Measurements from ENCODE around the gene RAMACL. TPM values are rescaled to one million over a fixed set of nuclear protein-coding genes. Genes with fewer than 3 reads are reported as not detected.

The RAMACL gene
- total RNA-seq, 4 donors from 2014 or later = 8.2 to 10.8 (median 9.1) TPM

DNA sequence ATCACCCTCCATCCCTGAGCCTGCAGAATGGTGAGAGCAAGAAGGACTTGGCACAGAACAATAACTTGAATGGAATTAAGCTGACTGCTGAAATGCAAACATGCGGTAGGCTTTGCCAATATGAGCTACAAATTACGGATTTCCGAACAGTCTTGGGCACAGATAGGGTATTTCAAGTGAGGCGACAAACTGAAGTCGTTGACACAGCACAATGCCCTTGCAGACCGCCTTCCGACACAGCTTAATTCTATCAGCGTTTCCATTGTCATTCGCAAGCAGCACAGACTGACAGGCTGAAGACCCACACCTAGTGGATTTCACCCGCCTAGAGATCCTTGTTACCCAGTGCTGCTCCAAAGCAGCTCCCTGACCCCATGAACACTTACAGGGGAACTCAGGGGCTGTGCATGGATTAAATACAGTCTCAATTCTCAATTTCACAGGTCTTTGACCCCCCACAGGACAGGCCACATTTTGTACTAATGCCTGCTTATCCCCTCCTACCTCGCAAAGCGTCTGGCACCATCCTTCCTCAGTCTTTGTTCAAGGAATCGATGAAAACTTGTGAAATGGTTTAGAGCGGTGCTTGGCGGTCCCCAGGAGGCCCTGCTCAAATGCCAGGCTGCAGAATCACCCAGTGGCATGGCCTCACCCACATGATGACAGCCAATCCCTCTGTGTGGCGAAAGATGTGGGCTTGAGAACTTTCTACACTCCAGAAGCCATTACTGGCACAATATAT, 34.6 kb downstream of the RAMACL start:
- Histone ChIP-seq H3K27me3 (no peaks in the 10 kb centered on the region), H3K4me3 (no peak overlapping the region), H3K4me1 (peaks cover 0 to 47% (median 9%) of the 10 kb centered on the region in 4 donors), H3K27ac (no peak overlapping the region), H3K36me3 (peaks cover 0 to 15% (median 0%) of the 10 kb centered on the region in 3 donors), H3K9me3 (no peaks in the 10 kb centered on the region)
- no peak for DNase-seq (ENCODE audit: low spot score in 2 of 2)
- TF ChIP-seq CTCF (IDR thresholded peaks at IDR 0.05) = no peak
- TF ChIP-seq POLR2A (IDR thresholded peaks at IDR 0.05) = no peak
- TF ChIP-seq EP300 (IDR thresholded peaks at IDR 0.05) = no peak
- 81 to 82% methylated on average over 16 of the region's 16 CpGs for WGBS, 2 donors

- Histone ChIP-seq H3K27ac (no peak overlapping the region), H3K36me3 (peaks cover 0 to 43% (median 0%) of the 10 kb centered on the region in 3 donors), H3K4me1 (peaks cover 0 to 9% (median 0%) of the 10 kb centered on the region in 4 donors), H3K27me3 (no peaks in the 10 kb centered on the region), H3K9me3 (no peaks in the 10 kb centered on the region), H3K4me3 (no peak overlapping the region)
- WGBS, 2 donors = 90 to 91% methylated on average over 6 of the region's 6 CpGs
- DNase-seq (ENCODE audit: low spot score in 2 of 2) = no peak
- TF ChIP-seq POLR2A (IDR thresholded peaks at IDR 0.05) = no peak
- TF ChIP-seq EP300 (IDR thresholded peaks at IDR 0.05) = no peak
- TF ChIP-seq CTCF (IDR thresholded peaks at IDR 0.05) = no peak
Observed at GRCh38 chr6:166546653-166547052, 39.8 kb downstream of the RAMACL start.

DNA sequence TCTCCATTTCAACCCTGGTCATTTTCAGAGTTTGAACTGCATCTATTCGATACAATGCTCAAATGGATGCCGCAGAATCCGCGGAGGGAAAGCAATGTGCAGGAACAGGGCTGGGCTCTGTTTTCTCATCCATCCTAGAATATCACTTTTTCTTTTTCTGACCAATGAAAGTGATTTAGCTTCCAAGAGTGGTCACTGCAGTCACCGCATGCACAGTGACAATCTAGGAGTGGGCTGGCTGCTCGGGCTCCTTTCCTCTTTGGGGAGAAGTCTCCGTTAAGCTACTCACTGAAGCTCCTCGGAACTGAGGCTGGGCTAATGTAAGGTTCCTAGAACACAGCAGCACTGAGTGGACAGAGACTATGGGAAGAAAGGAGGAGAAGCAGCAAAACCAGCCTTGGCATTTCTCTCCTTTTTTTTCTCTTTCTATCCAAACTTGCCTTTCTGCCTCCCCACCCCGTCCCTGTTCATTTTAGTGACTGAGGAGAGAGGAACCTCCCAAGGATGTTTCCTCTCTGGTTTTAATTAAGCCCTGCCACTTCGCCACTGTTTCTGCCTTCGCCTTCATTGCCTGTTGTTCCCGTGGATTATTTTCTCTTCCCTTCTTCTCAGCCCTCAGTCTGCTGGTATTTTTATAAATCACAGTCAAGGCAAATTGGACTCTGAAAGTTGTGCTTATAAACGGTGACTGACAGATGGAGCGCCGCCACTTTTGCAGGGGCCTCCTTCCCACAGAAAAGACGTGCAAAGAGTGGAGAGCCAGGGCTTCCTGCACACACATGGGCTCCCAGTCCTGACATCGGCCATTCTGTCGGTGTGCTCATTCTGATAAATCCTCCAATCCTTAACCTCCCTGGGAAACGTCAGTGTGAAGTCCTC, 41.1 kb downstream of the RAMACL start:
- H3K4me3 ChIP-seq = no peak overlapping the region
- H3K27ac ChIP-seq = no peak overlapping the region
- H3K27me3 ChIP-seq = no peaks in the 10 kb centered on the region
- TF ChIP-seq EP300 (IDR thresholded peaks at IDR 0.05) (no peak), CTCF (IDR thresholded peaks at IDR 0.05) (no peak), POLR2A (IDR thresholded peaks at IDR 0.05) (no peak)
- DNase-seq (ENCODE audit: low spot score in 2 of 2) = no peak
- H3K4me1 ChIP-seq = peaks cover 0 to 19% (median 3%) of the 10 kb centered on the region in 4 donors
- no peaks in the 10 kb centered on the region for H3K9me3 ChIP-seq
- WGBS, 2 donors = 86 to 88% methylated on average over 19 of the region's 19 CpGs
- H3K36me3 ChIP-seq = peaks cover 0 to 43% (median 0%) of the 10 kb centered on the region in 3 donors

DNA sequence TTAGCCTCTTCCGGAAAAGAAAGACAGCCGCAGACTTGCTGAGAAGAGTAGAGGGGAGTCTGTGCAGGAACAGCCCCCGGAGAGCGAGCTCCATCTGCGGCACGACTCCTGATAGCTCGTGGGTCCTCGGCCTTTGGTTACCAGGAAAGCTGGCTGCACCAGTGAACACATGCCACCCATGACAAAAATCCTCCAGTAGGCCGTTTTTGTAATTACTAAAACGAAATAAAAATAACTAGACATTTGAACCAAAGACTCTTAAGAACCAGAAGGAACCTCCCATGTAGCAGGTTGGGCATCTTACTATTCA, 42.2 kb downstream of the RAMACL start:
- no peak for TF ChIP-seq CTCF (IDR thresholded peaks at IDR 0.05)
- TF ChIP-seq POLR2A (IDR thresholded peaks at IDR 0.05) = no peak
- TF ChIP-seq EP300 (IDR thresholded peaks at IDR 0.05) = no peak
- Histone ChIP-seq H3K4me3 (no peak overlapping the region), H3K9me3 (no peaks in the 10 kb centered on the region), H3K27me3 (no peaks in the 10 kb centered on the region), H3K4me1 (peaks cover 0 to 26% (median 3%) of the 10 kb centered on the region in 4 donors), H3K36me3 (peaks cover 0 to 39% (median 0%) of the 10 kb centered on the region in 3 donors), H3K27ac (no peak overlapping the region)
- 90 to 94% methylated on average over 10 of the region's 10 CpGs for WGBS, 2 donors
- no peak for DNase-seq (ENCODE audit: low spot score in 2 of 2)

Measured in tibial nerve (tissue), 4 donors.